ENCODE measurements around the gene COX10. TPM values are rescaled to one million over a fixed set of nuclear protein-coding genes. Genes with fewer than 3 reads are reported as not detected.

COX10 gene
- total RNA-seq, 1 experiment from 2014 or later: 20.0 TPM

- peaks cover 23% of the 10 kb centered on the region for H3K36me3 ChIP-seq (ENCODE audit: insufficient read depth, low read length, poor library complexity, severe bottlenecking)
- no peak overlapping the region for H3K4me3 ChIP-seq (ENCODE audit: low read depth, low read length, poor library complexity, severe bottlenecking)
- no peak for DNase-seq (ENCODE audit: low spot score)
- no peaks in the 10 kb centered on the region for H3K9me3 ChIP-seq (ENCODE audit: low read depth, low read length, poor library complexity, severe bottlenecking)
- POLR2A ChIA-PET (ENCODE audit: low non-redundant PET): no interaction called here
- intact Hi-C loops (cut with micrococcal nuclease; ENCODE audit: unreplicated experiment): no loop called here
- no peak for TF ChIP-seq CTCF (conservative IDR thresholded peaks at IDR 0.05; ENCODE audit: low read depth, low read length)
- TF ChIP-seq EZH2 (IDR thresholded peaks at IDR 0.05; ENCODE audit: borderline replicate concordance, low read depth, low read length, poor library complexity, severe bottlenecking): no peak
- BruUV-seq (replicated peaks): TSS peak; percentile 1
- H3K27ac ChIP-seq (ENCODE audit: low read depth, low read length, poor library complexity, severe bottlenecking): no peak overlapping the region
- peaks cover 6% of the 10 kb centered on the region for H3K4me1 ChIP-seq (ENCODE audit: insufficient read depth, low read length, poor library complexity, severe bottlenecking)
- no peaks in the 10 kb centered on the region for H3K27me3 ChIP-seq (replicated peaks; ENCODE audit: insufficient read depth, low read depth, low read length, poor library complexity)
- CTCF ChIA-PET: no interaction called here
Measured at GRCh38 chr17:14072881-14073280, 3.6 kb downstream of the COX10 start.

GRCh38 chr17:14078027-14078426 is 8.7 kb downstream of the COX10 start:
- TF ChIP-seq CTCF (conservative IDR thresholded peaks at IDR 0.05; ENCODE audit: low read depth, low read length) (no peak), EZH2 (IDR thresholded peaks at IDR 0.05; ENCODE audit: borderline replicate concordance, low read depth, low read length, poor library complexity, severe bottlenecking) (no peak)
- DNase-seq (ENCODE audit: low spot score): no peak
- Histone ChIP-seq H3K27me3 (replicated peaks; ENCODE audit: insufficient read depth, low read depth, low read length, poor library complexity) (no peaks in the 10 kb centered on the region), H3K4me3 (ENCODE audit: low read depth, low read length, poor library complexity, severe bottlenecking) (no peak overlapping the region), H3K4me1 (ENCODE audit: insufficient read depth, low read length, poor library complexity, severe bottlenecking) (no peaks in the 10 kb centered on the region), H3K36me3 (ENCODE audit: insufficient read depth, low read length, poor library complexity, severe bottlenecking) (peaks cover 32% of the 10 kb centered on the region), H3K27ac (ENCODE audit: low read depth, low read length, poor library complexity, severe bottlenecking) (no peak overlapping the region), H3K9me3 (ENCODE audit: low read depth, low read length, poor library complexity, severe bottlenecking) (no peaks in the 10 kb centered on the region)
- ChIA-PET CTCF (no interaction called here), POLR2A (ENCODE audit: low non-redundant PET) (no interaction called here)
- intact Hi-C loops (cut with micrococcal nuclease; ENCODE audit: unreplicated experiment): no loop called here
- no TSS peak for BruUV-seq (replicated peaks)

GRCh38 chr17:14080847-14081251 is 11.5 kb downstream of the COX10 start:
- POLR2A ChIA-PET (ENCODE audit: low non-redundant PET): no interaction called here

More at GRCh38 chr17:14080847-14081251, 11.5 kb downstream of the COX10 start:
- H3K4me3 ChIP-seq (ENCODE audit: low read depth, low read length, poor library complexity, severe bottlenecking): no peak overlapping the region
- intact Hi-C loops (cut with micrococcal nuclease; ENCODE audit: unreplicated experiment): no loop called here
- DNase-seq (ENCODE audit: low spot score): no peak
- H3K36me3 ChIP-seq (ENCODE audit: insufficient read depth, low read length, poor library complexity, severe bottlenecking): peaks cover 23% of the 10 kb centered on the region
- no peaks in the 10 kb centered on the region for H3K9me3 ChIP-seq (ENCODE audit: low read depth, low read length, poor library complexity, severe bottlenecking)
- CTCF ChIA-PET: no interaction called here
- no peak overlapping the region for H3K27ac ChIP-seq (ENCODE audit: low read depth, low read length, poor library complexity, severe bottlenecking)
- no TSS peak for BruUV-seq (replicated peaks)
- no peak for TF ChIP-seq EZH2 (IDR thresholded peaks at IDR 0.05; ENCODE audit: borderline replicate concordance, low read depth, low read length, poor library complexity, severe bottlenecking)
- no peak for TF ChIP-seq CTCF (conservative IDR thresholded peaks at IDR 0.05; ENCODE audit: low read depth, low read length)
- no peaks in the 10 kb centered on the region for H3K4me1 ChIP-seq (ENCODE audit: insufficient read depth, low read length, poor library complexity, severe bottlenecking)
- H3K27me3 ChIP-seq (replicated peaks; ENCODE audit: insufficient read depth, low read depth, low read length, poor library complexity): no peaks in the 10 kb centered on the region
